GM18868 (cell line): Measurements from ENCODE around the gene POPDC3.
"Not testable (repeated sequence)": the region's sequence is repeated elsewhere in the genome, so short reads cannot be mapped to it uniquely, and the experiment has no call there.

Experiments used
- ATAC-seq: cut with Tn5 transposase; IDR thresholded peaks from one replicate; pipeline ENCODE4 v1.9.1; 2021; ENCODE audit warnings: mild to moderate bottlenecking, moderate library complexity; ENCODE audit not compliant: unreplicated experiment

POPDC3 gene

DNA sequence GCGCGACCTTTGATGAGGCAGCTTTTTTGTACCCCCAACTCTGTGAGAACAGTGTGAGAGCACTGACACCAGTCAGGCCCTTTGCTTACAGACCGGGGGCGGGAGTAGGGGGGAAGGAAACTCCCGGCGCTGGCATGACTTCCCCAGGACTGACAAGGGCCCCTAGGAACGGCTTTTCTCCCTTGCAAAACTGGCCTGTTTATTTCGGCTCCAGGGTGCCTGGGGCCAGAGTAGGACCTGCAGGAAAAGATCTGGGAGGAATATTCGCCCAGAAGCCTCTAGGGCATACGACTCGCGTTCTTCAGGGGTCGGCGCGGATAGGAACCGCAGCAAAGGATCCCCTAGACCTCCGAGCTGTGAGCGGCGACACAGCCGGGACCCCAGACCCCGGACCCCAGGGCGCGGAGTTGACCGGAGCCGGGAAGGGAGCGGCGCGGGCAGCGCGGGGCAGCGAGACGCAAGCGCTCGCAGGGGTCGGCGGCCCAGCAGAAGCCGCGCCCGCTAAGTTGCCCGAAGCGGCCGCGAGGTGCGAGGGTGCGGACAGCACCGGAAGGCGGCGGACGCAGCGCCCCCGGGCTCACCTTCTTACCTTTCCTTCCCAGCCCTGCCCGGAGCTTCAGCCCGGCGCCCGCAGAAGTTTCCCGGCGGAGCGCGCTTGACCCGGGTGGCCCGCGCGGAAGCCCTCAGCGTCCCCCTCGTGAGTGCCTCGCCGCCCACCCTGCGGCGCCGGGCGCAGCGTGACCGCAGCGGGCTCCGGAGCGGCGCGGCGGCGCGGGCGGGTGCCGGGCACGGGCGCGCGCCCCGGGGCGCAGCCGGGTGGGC, at the start of gene POPDC3:
Gene POPDC3 (minus strand): TSS at position 771 of the 822 bp plus-strand sequence. CDS start 18,105 bp downstream, outside the sequence.
- ATAC-seq, result peak; percentile 40

DNA sequence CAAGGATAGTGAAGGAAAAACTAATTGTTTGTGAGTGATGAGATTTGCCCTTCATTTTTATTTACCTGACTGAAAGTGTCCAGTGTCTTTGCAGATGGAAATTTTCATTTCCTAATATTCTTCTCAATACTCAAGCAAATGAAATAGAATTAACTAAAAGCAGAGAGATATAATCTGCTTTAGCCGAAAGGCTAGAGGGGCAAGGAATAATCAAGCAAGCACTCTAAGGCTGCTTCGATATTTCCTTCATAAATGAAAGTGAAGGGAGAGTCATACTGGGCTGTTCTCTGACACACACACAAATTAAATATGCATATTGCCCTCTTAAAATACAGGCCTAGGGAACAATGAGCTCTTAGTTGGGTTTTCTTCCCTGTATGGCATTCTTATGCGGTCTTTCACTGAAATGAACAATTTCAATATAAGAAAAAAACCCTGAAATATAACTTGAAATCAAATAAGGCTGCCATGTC, 47.5 kb upstream of the POPDC3 start:
- ATAC-seq, result no peak

GRCh38 chr6:105226598-105227294, 46.9 kb upstream of the POPDC3 start:
- ATAC-seq, result no peak

GRCh38 chr6:105223242-105223641, 43.4 kb upstream of the POPDC3 start:
- no peak for ATAC-seq

- ATAC-seq, result not testable (repeated sequence)
These were observed 41.4 kb upstream of the POPDC3 start for GRCh38 chr6:105221219-105221618.

DNA sequence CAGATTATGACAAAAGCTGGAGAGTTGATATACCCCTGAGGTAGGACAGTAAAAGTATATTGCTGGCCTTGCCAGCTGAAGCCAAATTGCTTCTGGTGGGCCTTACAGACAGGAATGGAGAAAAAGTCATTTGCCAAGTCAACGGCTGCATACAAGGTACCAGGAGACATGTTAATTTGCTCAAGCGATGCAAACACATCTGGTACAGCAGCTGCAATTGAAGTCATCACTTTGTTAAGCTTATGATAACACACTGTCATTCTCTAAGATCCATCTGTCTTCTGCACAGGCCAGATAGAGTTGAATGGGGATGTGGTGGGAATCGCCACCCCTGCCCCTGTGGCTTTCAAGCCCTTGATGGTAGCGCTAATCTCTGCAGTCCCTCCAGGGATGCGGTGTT, 40.4 kb upstream of the POPDC3 start:
- no peak for ATAC-seq

- not testable (repeated sequence) for ATAC-seq
These were observed 39.4 kb upstream of the POPDC3 start for GRCh38 chr6:105219218-105219617.

DNA sequence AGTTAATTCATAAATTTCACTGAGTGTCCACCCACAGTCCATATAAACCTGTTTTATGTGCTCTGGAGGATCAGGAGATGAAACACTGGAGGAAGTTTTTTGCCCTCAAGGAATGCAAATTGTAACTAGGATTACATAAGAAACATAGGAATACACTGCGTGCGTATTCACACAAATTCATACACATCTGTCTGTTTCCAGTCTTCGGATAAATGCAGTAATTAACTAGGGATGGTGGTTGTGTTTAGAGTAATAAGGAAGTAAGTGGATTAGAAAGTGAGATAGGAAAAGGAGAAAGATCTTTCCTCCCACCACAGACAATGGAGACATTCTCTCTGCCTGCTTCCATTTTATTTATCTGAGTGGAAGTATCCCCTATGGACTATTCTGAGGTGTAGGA, 35.7 kb upstream of the POPDC3 start:
- ATAC-seq, result no peak

GRCh38 chr6:105214668-105215067, 34.9 kb upstream of the POPDC3 start:
- no peak for ATAC-seq

DNA sequence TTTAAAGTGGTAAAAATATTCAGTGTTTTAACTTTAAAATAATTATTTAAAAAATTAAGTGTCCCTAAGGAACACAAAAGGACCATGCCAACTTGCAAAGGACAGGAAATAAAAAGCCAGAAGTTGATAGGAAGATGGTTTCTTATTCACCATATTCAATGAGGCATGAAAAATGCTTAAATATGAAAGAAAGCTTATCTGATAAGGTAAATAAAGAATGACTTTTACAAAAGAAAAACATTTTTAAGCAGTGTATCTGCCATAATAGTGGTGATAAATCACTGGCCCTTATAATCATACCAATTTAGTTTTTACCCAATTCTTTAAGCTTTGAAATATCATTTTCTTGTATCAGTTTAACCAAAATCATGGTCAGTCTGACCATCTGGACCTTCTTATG, 33.5 kb upstream of the POPDC3 start:
- no peak for ATAC-seq

DNA sequence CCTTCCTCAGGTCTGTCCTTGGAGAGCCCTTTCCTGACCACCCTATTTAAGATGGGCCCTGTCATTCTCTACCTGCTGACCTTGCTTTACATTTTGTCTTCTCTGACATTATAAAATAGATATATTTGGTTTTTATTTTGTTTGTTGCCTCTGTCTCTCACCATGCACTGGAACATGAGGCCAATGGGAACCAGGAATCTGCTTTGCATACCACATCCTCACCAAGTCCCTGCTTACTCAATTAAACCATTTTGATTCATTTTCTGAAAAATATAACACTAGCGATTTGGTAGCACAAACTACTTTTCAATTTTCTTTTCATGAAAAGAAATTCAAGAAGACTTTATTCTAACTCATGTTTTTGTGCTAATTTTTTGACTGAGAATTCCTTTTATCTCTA, 32.8 kb upstream of the POPDC3 start:
- ATAC-seq, result peak; percentile 62

GRCh38 chr6:105211831-105212230, 32.0 kb upstream of the POPDC3 start:
- ATAC-seq, result no peak

DNA sequence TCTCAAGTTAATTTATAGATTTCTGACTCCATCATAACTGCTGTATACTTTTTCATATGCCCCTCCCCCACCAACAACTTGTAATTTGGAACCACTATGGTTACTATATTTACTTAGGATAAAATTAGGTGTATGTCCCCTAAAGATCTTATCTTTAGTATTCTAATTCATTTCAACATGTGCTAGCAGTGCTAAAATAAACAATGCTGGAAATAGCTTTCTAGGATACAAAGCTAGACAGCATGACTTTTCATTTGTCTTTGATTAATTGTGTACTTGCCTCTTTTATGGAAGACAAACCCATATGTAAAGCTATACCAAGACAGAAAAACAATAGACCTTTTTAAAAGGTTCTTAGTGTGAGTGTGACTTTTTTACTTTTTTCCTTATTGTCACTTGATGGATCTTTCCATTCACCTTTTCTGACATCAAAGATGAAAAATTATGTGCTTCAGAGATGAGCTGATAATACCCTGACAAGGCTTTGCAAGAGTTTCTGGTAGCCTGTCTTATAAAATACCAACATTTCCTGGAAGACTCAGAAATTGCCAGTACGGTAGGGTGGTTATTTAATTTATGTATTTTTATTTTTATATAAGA, 31.2 kb upstream of the POPDC3 start:
- no peak for ATAC-seq

GRCh38 chr6:105209950-105210706, 30.3 kb upstream of the POPDC3 start:
- no peak for ATAC-seq

DNA sequence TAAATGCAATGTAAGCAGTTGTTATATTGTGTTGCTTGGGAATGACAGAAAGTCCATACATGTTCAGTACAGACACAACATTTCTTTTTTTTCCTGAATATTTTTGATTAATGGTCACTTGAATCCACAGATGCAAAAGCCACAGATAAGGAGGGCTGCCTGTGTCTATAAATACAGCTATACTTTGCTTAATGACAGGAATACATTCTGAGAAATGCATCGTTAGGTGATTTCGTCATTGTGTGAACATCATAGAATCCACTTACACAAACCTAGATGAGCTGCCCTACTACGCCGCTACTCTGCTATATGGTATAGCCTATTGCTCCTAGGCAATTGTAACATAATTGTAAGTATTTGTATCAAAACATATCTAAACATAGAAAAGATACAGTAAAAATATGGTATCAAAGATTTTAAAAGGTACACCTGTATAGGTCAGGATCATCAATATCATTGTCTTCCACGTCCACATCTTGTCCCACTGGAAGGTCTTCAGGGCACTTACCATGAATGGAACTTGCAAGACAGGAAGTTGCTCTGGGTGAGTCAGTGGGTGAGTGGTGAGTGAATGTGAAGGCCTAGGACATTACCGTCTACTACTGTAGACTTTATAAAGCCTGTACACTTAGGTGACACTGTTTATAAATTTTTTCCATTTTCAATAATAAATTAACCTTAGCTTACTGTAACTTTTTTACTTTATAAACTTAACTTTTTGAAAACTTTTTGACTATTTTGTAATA, 27.9 kb upstream of the POPDC3 start:
- no peak for ATAC-seq

DNA sequence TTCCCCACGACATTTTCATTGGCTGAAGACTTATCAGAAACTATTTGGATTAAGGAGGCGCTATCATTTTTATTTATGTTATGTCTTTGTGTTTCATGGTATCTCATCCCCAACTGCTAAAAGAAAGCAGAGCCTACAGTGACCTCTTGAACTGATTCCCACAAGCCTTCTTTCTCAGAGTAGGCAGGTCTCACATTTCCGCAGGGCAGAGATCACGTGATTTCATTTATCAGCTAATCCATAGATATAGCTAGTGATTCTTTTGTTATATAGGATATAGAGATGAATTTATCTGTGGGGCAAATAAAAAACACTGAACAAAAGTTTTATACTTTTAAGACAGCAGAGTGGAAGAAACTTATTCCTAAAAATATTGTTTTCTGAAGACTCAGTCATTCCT, 25.0 kb upstream of the POPDC3 start:
- no peak for ATAC-seq

GRCh38 chr6:105204331-105204730, 24.5 kb upstream of the POPDC3 start:
- ATAC-seq, result no peak

- ATAC-seq, result no peak
These were observed 22.7 kb upstream of the POPDC3 start for GRCh38 chr6:105202486-105202885.

- ATAC-seq, result no peak
These were observed 20.4 kb upstream of the POPDC3 start for GRCh38 chr6:105200133-105200730.

- ATAC-seq, result no peak
These were observed 19.9 kb upstream of the POPDC3 start for GRCh38 chr6:105199711-105200110.
